Lung (tissue), 12 donors: ENCODE results near the gene HCN3. TPM values are rescaled to one million over a fixed set of nuclear protein-coding genes. Genes with fewer than 3 reads are reported as not detected.

Experiments used
- ATAC-seq: fragments of 200-7000 bp; cut with Tn5 transposase; one replicate; pipeline ENCODE4 v1.9.1; 2020; ENCODE audit warnings: moderate number of reproducible peaks; ENCODE audit not compliant: insufficient read depth, low FRiP score
- DNase-seq, 3 donors: peaks; one replicate each; pipeline ENCODE4 v3.0.0-alpha.2; 2013 to 2017
- H3K27ac ChIP-seq, 2 donors: one replicate each; pipeline ENCODE4 v1.5.1; 2013; ENCODE audit warnings: mild to moderate bottlenecking in 2 of 2, moderate library complexity in 2 of 2, control low read depth in 1 of 2, inconsistent platforms in 1 of 2, low read depth in 1 of 2, low read length in 1 of 2
- H3K27me3 ChIP-seq, 3 donors: one replicate each; pipeline ENCODE4 v1.5.1; 2013; ENCODE audit warnings: low read length in 2 of 3; ENCODE audit not compliant: control insufficient read depth in 3 of 3, insufficient read depth in 3 of 3
- H3K36me3 ChIP-seq, 4 donors: one replicate each; pipeline ENCODE4 v1.5.1; 2013; ENCODE audit warnings: low read length in 4 of 4, mild to moderate bottlenecking in 1 of 4, moderate library complexity in 1 of 4; ENCODE audit not compliant: control insufficient read depth in 4 of 4, insufficient read depth in 4 of 4
- H3K4me1 ChIP-seq, 5 donors: one replicate each; pipeline ENCODE4 v1.5.1; 2013; ENCODE audit warnings: low read length in 5 of 5, mild to moderate bottlenecking in 2 of 5, moderate library complexity in 1 of 5; ENCODE audit not compliant: control insufficient read depth in 5 of 5, insufficient read depth in 5 of 5
- H3K4me3 ChIP-seq: one replicate; pipeline ENCODE4 v1.5.1; 2013; ENCODE audit warnings: mild to moderate bottlenecking, control low read depth, moderate library complexity
- H3K9ac ChIP-seq, 2 donors: one replicate each; pipeline ENCODE4 v1.5.1; 2013; ENCODE audit warnings: low read length in 2 of 2, control low read depth in 1 of 2; ENCODE audit not compliant: insufficient read depth in 1 of 2
- H3K9me3 ChIP-seq, 4 donors: one replicate each; pipeline ENCODE4 v1.5.1; 2013; ENCODE audit warnings: low read length in 3 of 4, mild to moderate bottlenecking in 1 of 4, moderate library complexity in 1 of 4; ENCODE audit not compliant: control insufficient read depth in 4 of 4, insufficient read depth in 3 of 4
- WGBS, 2 donors: extraction: QIAGEN DNeasy Blood & Tissue Kit; methylation state at CpG; one replicate each; pipeline ENCODE4 v1.1.7; 2013; 5-methylcytosine and 5-hydroxymethylcytosine counted together
- polyA plus RNA-seq, 2 donors: library from polyadenylated mRNA; stranded (reverse); fragments of 200-250 nt; gene quantifications; one replicate each; pipeline ENCODE4 v1.2.1, GENCODE V29; 2013
- total RNA-seq, 2 donors: library from RNA; depleted of rRNA in 1 of 2; stranded (reverse); fragments of >200 nt in 1 of 2; gene quantifications; one replicate each; pipeline ENCODE4 v1.2.1, GENCODE V29; 2014 to 2021
- TF ChIP-seq, protein P1 (sequence below): IDR thresholded peaks from 2 replicates; pipeline ENCODE4 v1.5.1; 2012; ENCODE audit warnings: mild to moderate bottlenecking; ENCODE audit errors: control extremely low read depth, extremely low read depth
- donor health status: control.
- donor health status: control.
- donor health status: Bipolar disorder and iron deficiency.
- donor health status: healthy.
- donor health status: DM: yes; HTN: yes; CAD: no.

The HCN3 gene
- total and polyA plus RNA-seq, 4 donors: 1.0 to 4.7 (median 2.2) TPM

DNA sequence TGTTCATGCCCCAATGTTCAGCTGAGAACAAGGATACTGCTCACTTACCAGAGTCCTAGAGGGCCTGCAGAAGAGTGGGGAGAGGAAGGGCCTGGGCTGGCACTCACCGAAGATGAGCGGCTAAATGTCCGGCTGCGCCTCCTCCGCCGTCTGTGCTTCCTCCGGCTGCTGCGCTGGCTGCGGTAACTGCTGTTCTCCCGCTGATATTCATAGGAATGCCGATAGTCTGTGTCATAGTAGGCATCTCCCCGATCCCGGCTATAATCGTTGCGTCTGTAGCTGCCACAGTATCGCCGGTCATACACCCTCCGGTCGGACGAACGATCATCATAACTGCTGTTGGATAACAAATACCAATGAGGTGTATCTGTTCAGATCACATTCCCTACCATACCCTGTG is 7.9 kb upstream of the HCN3 start:
- TF ChIP-seq, protein P1, sequence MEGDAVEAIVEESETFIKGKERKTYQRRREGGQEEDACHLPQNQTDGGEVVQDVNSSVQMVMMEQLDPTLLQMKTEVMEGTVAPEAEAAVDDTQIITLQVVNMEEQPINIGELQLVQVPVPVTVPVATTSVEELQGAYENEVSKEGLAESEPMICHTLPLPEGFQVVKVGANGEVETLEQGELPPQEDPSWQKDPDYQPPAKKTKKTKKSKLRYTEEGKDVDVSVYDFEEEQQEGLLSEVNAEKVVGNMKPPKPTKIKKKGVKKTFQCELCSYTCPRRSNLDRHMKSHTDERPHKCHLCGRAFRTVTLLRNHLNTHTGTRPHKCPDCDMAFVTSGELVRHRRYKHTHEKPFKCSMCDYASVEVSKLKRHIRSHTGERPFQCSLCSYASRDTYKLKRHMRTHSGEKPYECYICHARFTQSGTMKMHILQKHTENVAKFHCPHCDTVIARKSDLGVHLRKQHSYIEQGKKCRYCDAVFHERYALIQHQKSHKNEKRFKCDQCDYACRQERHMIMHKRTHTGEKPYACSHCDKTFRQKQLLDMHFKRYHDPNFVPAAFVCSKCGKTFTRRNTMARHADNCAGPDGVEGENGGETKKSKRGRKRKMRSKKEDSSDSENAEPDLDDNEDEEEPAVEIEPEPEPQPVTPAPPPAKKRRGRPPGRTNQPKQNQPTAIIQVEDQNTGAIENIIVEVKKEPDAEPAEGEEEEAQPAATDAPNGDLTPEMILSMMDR: no peak
- Histone ChIP-seq H3K4me3 (no peak overlapping the region), H3K27ac (no peak overlapping the region), H3K4me1 (peaks cover 0 to 15% (median 5%) of the 10 kb centered on the region in 5 donors), H3K36me3 (peaks cover 40 to 60% (median 48%) of the 10 kb centered on the region in 4 donors), H3K27me3 (no peaks in the 10 kb centered on the region), H3K9ac (no peak overlapping the region), H3K9me3 (no peaks in the 10 kb centered on the region)
- DNase-seq (no peak), ATAC-seq (no peak)
- WGBS, 2 donors: 95 to 96% methylated on average over 21 of the region's 21 CpGs

DNA sequence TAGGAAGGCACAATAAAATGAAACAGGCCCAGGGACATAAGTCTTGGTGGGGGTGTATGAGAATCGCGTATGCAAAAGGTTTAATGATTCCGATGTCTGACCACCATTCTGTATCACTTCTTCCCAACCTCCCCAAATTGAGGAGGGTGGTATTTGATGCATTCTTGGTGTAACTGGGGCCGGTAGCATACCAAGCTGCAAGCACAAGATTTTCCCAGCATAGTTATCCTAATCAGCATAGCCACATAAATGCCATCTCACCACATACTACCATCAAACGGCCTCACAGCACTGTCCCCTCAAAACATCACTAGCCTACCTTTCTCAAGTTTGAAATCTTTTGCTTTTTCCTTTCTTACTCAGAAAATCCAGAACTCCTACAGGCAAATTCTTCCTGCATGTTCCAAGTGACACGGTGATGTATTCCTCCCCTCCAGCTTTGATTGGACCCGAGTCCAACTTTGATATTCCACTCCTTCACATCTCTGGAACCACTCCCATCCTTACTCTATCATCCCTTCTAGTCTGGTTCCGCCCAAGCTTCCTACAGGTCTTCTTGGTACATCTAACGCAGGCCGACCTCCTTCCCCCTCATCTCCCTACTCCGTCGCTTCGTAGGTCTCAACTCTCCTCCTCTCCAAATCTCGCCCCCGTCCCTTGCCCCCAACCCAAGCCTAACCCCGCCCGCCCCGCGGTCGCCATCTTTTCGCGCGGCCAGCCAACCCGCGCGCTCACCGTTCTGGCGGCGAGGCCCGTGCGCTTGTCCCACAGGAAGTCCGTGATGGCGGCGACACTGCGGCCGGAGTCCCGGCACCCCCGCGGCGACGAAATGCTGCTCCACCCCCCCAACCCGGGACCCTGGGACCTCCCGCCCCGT is 4.6 kb upstream of the HCN3 start:
- Histone ChIP-seq H3K36me3 (peaks cover 27 to 32% (median 29%) of the 10 kb centered on the region in 4 donors), H3K4me1 (peaks cover 3 to 22% (median 5%) of the 10 kb centered on the region in 5 donors), H3K4me3 (peak overlapping the region; percentile 66), H3K9me3 (no peaks in the 10 kb centered on the region), H3K27me3 (no peaks in the 10 kb centered on the region), H3K27ac (peak overlapping the region; percentile 78 to 85), H3K9ac (peak overlapping the region; percentile 58 to 92)
- 4 to 8% methylated on average over 31 to 44 of the region's 44 CpGs for WGBS, 2 donors
- peak; percentile 12 for ATAC-seq
- DNase-seq: peak in 2 of 3 donors; percentile 56 to 61
- TF ChIP-seq, protein P1: no peak

DNA sequence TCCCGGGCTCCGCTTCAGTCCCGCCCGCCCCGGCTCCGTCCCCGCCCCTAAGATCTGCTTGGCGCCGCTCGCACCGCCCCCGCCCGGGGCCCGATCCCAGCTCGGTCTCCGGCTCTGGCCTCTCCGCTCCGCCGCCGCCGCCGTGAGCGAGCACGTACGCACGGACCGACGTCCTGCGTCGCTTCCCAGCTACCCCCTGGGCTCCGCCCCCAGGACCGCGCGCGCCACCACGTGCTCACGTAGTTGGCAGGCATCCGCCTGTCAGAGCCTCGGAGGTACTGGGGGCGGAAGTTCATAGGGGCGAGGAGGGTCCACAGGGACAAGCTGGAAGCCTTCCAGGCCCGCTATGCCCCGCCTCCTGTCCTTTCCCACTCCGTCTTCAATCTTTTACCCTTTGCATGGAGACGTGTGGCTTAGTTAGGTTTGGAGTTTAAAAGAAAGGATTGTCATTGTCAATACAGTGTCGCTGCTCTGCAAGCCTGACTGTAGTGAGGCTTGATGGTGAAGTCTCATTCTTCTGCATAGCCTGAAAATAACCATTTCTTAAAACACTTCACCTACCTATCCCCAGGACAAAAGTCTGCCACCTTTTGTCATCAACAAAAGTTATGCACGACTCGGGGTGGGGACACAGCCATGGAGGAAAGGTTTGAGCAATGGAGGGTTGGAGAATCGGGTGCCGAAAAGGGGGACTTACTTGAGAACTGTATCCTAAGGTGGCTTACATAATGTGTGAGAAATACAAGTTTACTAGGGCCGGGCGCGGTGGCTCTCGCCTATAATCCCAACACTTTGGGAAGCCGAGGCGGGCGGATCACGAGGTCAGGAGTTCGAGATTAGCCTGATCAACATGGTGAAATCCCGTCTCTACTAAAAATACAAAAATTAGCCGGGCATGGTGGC is 3.7 kb upstream of the HCN3 start, which contains the start of gene CLK2:
Gene CLK2, minus strand, starts transcription at position 162 of the 903 bp plus-strand sequence. CDS start 2,527 bp downstream, outside the sequence.
- ATAC-seq: peak; percentile 93
- 12 to 17% methylated on average over 45 to 61 of the region's 61 CpGs for WGBS, 2 donors
- H3K36me3 ChIP-seq: peaks cover 18 to 23% (median 20%) of the 10 kb centered on the region in 4 donors

More for the DNA sequence above, 3.7 kb upstream of the HCN3 start, which contains the start of gene CLK2:
- H3K4me3 ChIP-seq: peak within 1 kb of the TSS; percentile 66
- peak within 1 kb of the TSS; percentile 78 to 85 for H3K27ac ChIP-seq
- no peaks in the 10 kb centered on the region for H3K9me3 ChIP-seq
- peak; percentile 97 to 99 (median 97) for DNase-seq
- peak within 1 kb of the TSS; percentile 58 to 92 for H3K9ac ChIP-seq
- peaks cover 3 to 29% (median 10%) of the 10 kb centered on the region in 5 donors for H3K4me1 ChIP-seq
- TF ChIP-seq, protein P1: no peak
- no peaks in the 10 kb centered on the region for H3K27me3 ChIP-seq
